Kidney capillary endothelial cell (primary cell): ENCODE data around the gene C9orf78.
A peak's percentile ranks its signal among the peaks of the same experiment; 100 is the strongest.

Source experiments
- DNase-seq: peaks from one replicate; pipeline ENCODE4 v3.0.0-alpha.2; 2018; ENCODE audit warnings: low spot score

C9orf78 gene

GRCh38 chr9:129835128-129835859, at the start of gene C9orf78, which contains the start of gene USP20:
C9orf78 (minus strand) TSS chr9:129835275; CDS start chr9:129835221, 54 bp downstream.
USP20 (plus strand) TSS chr9:129835458; CDS start chr9:129852556, 17,098 bp downstream.
- DNase-seq, result peak; percentile 91

- DNase-seq, result peak; percentile 70
Observed at GRCh38 chr9:129884220-129885017, 49.3 kb upstream of the C9orf78 start.

GRCh38 chr9:129881547-129882324, 46.7 kb upstream of the C9orf78 start:
- no peak for DNase-seq

- DNase-seq, result no peak
Observed at GRCh38 chr9:129880654-129881546, 45.8 kb upstream of the C9orf78 start.

- DNase-seq, result no peak
Observed at GRCh38 chr9:129879991-129880653, 45.0 kb upstream of the C9orf78 start.

GRCh38 chr9:129879103-129879699, 44.1 kb upstream of the C9orf78 start:
- no peak for DNase-seq

GRCh38 chr9:129878291-129878690, 43.2 kb upstream of the C9orf78 start:
- no peak for DNase-seq

GRCh38 chr9:129876815-129877214, 41.7 kb upstream of the C9orf78 start:
- DNase-seq, result no peak

- no peak for DNase-seq
Observed at GRCh38 chr9:129875687-129876395, 40.8 kb upstream of the C9orf78 start.

- DNase-seq, result no peak
Observed at GRCh38 chr9:129875181-129875611, 40.1 kb upstream of the C9orf78 start.

- DNase-seq, result no peak
Observed at GRCh38 chr9:129874261-129875101, 39.4 kb upstream of the C9orf78 start.

- DNase-seq, result no peak
Observed at GRCh38 chr9:129873563-129874190, 38.6 kb upstream of the C9orf78 start.

- no peak for DNase-seq
Observed at GRCh38 chr9:129871046-129871445, 36.0 kb upstream of the C9orf78 start.

GRCh38 chr9:129869585-129870501, 34.8 kb upstream of the C9orf78 start:
- DNase-seq, result no peak

GRCh38 chr9:129868872-129869486, 33.9 kb upstream of the C9orf78 start:
- no peak for DNase-seq

GRCh38 chr9:129868023-129868871, 33.2 kb upstream of the C9orf78 start:
- DNase-seq, result no peak
